Activated CD4-positive, alpha-beta T cell treated with anti-CD3 and anti-CD28 coated beads, Interleukin-2, amount 10 ng/mL, durations not matched to agents 24 days and 14 days (primary cell): Measurements from ENCODE around the gene EXOC3L1. TPM values are rescaled to one million over a fixed set of nuclear protein-coding genes. Genes with fewer than 3 reads are reported as not detected.

Experiments
- DNase-seq: peaks from one replicate; pipeline ENCODE4 v3.0.0; 2022
- H3K27ac Mint-ChIP-seq: one replicate; pipeline ENCODE4 v1.8.0; 2022; ENCODE audit warnings: mild to moderate bottlenecking, mixed read lengths
- H3K27me3 Mint-ChIP-seq: one replicate; pipeline ENCODE4 v1.8.0; 2022; ENCODE audit warnings: mixed read lengths
- H3K36me3 Mint-ChIP-seq: one replicate; pipeline ENCODE4 v1.8.0; 2022; ENCODE audit warnings: low read depth, mild to moderate bottlenecking, mixed read lengths
- H3K4me1 Mint-ChIP-seq: one replicate; pipeline ENCODE4 v1.8.0; 2021; ENCODE audit warnings: mixed read lengths
- H3K4me3 Mint-ChIP-seq: one replicate; pipeline ENCODE4 v1.8.0; 2022; ENCODE audit warnings: mild to moderate bottlenecking, moderate library complexity, mixed read lengths
- H3K9me3 Mint-ChIP-seq: one replicate; pipeline ENCODE4 v1.8.0; 2021; ENCODE audit warnings: mixed read lengths
- intact Hi-C: fragments of 100-400 bp; cut with micrococcal nuclease; formaldehyde crosslinking; loops from one replicate; pipeline ENCODE4 v1.15.1; 2023
- total RNA-seq: library from RNA; stranded (reverse); gene quantifications from 2 replicates; pipeline ENCODE4 v1.2.3, GENCODE V29; 2022

The EXOC3L1 gene
- total RNA-seq, 1 donor from 2014 or later: 0.12 TPM

GRCh38 chr16:67228034-67228785 lies 38.3 kb upstream of the EXOC3L1 start:
- no peaks in the 10 kb centered on the region for H3K27me3 Mint-ChIP-seq
- intact Hi-C loops: loop anchor here (2.0 kb wide), 1 partner anchor 433 kb away; the partner anchor contains the start of genes ACD and PARD6A
- H3K4me1 Mint-ChIP-seq: peaks cover 41% of the 10 kb centered on the region
- H3K9me3 Mint-ChIP-seq: no peaks in the 10 kb centered on the region
- peak overlapping the region; percentile 98 for H3K27ac Mint-ChIP-seq
- peaks cover 51% of the 10 kb centered on the region for H3K36me3 Mint-ChIP-seq
- H3K4me3 Mint-ChIP-seq: peak overlapping the region; percentile 98
- DNase-seq: no peak

GRCh38 chr16:67227567-67227921 lies 37.6 kb upstream of the EXOC3L1 start:
- Mint-ChIP-seq H3K36me3 (peaks cover 49% of the 10 kb centered on the region), H3K4me1 (peaks cover 43% of the 10 kb centered on the region), H3K27ac (peak overlapping the region; percentile 98), H3K27me3 (no peaks in the 10 kb centered on the region), H3K9me3 (no peaks in the 10 kb centered on the region), H3K4me3 (peak overlapping the region; percentile 98)
- no peak for DNase-seq
- intact Hi-C loops: loop anchor here (1.0 kb wide), 2 partner anchors 9 to 17 kb away; no protein-coding TSS in a partner anchor

GRCh38 chr16:67226804-67227566 lies 37.0 kb upstream of the EXOC3L1 start, which contains the start of gene TMEM208:
Gene TMEM208, plus strand, starts transcription at chr16:67227130. Its CDS starts 89 bp downstream, at chr16:67227219.
- H3K27ac Mint-ChIP-seq: peak within 1 kb of the TSS; percentile 98
- intact Hi-C loops: loop anchor here (1.0 kb wide), 3 partner anchors 9 to 35 kb away; partner anchors contain the start of gene E2F4
- no peaks in the 10 kb centered on the region for H3K9me3 Mint-ChIP-seq
- no peaks in the 10 kb centered on the region for H3K27me3 Mint-ChIP-seq
- peak within 1 kb of the TSS; percentile 98 for H3K4me3 Mint-ChIP-seq
- peaks cover 43% of the 10 kb centered on the region for H3K4me1 Mint-ChIP-seq
- peaks cover 47% of the 10 kb centered on the region for H3K36me3 Mint-ChIP-seq
- DNase-seq: peak; percentile 100

- Mint-ChIP-seq H3K9me3 (no peaks in the 10 kb centered on the region), H3K4me1 (peaks cover 43% of the 10 kb centered on the region), H3K4me3 (peak overlapping the region; percentile 98), H3K27ac (peak overlapping the region; percentile 98), H3K36me3 (peaks cover 43% of the 10 kb centered on the region), H3K27me3 (no peaks in the 10 kb centered on the region)
- intact Hi-C loops: loop anchor here (1.0 kb wide), 1 partner anchor 34 kb away; the partner anchor contains the start of gene E2F4
- peak; percentile 69 for DNase-seq
Measured at GRCh38 chr16:67226295-67226803, 36.4 kb upstream of the EXOC3L1 start.

- Mint-ChIP-seq H3K36me3 (peaks cover 20% of the 10 kb centered on the region), H3K4me3 (no peak overlapping the region), H3K4me1 (peaks cover 43% of the 10 kb centered on the region), H3K27me3 (no peaks in the 10 kb centered on the region), H3K27ac (peak overlapping the region; percentile 35), H3K9me3 (no peaks in the 10 kb centered on the region)
- DNase-seq: no peak
- intact Hi-C loops: no loop called here
Measured at GRCh38 chr16:67223992-67224391, 34.1 kb upstream of the EXOC3L1 start.

GRCh38 chr16:67216612-67217490 lies 26.9 kb upstream of the EXOC3L1 start:
- no peaks in the 10 kb centered on the region for H3K36me3 Mint-ChIP-seq
- H3K9me3 Mint-ChIP-seq: no peaks in the 10 kb centered on the region
- H3K27me3 Mint-ChIP-seq: no peaks in the 10 kb centered on the region
- intact Hi-C loops: no loop called here
- peaks cover 8% of the 10 kb centered on the region for H3K4me1 Mint-ChIP-seq
- DNase-seq: no peak
- no peak overlapping the region for H3K27ac Mint-ChIP-seq
- no peak overlapping the region for H3K4me3 Mint-ChIP-seq

GRCh38 chr16:67215706-67216105 lies 25.8 kb upstream of the EXOC3L1 start:
- no peak for DNase-seq
- H3K4me3 Mint-ChIP-seq: no peak overlapping the region
- H3K27me3 Mint-ChIP-seq: no peaks in the 10 kb centered on the region
- no peak overlapping the region for H3K27ac Mint-ChIP-seq
- intact Hi-C loops: no loop called here
- no peaks in the 10 kb centered on the region for H3K9me3 Mint-ChIP-seq
- H3K36me3 Mint-ChIP-seq: no peaks in the 10 kb centered on the region
- H3K4me1 Mint-ChIP-seq: peaks cover 8% of the 10 kb centered on the region

- no peak overlapping the region for H3K4me3 Mint-ChIP-seq
- H3K27ac Mint-ChIP-seq: no peak overlapping the region
- H3K27me3 Mint-ChIP-seq: no peaks in the 10 kb centered on the region
- H3K9me3 Mint-ChIP-seq: no peaks in the 10 kb centered on the region
- DNase-seq: no peak
- intact Hi-C loops: no loop called here
- H3K36me3 Mint-ChIP-seq: no peaks in the 10 kb centered on the region
- peaks cover 8% of the 10 kb centered on the region for H3K4me1 Mint-ChIP-seq
Measured at GRCh38 chr16:67213197-67214019, 23.5 kb upstream of the EXOC3L1 start.

- intact Hi-C loops: no loop called here
- no peak overlapping the region for H3K4me3 Mint-ChIP-seq
- DNase-seq: no peak
- peaks cover 7% of the 10 kb centered on the region for H3K4me1 Mint-ChIP-seq
- no peak overlapping the region for H3K27ac Mint-ChIP-seq
- H3K36me3 Mint-ChIP-seq: no peaks in the 10 kb centered on the region
- H3K9me3 Mint-ChIP-seq: no peaks in the 10 kb centered on the region
- H3K27me3 Mint-ChIP-seq: no peaks in the 10 kb centered on the region
Measured at GRCh38 chr16:67212766-67213165, 22.8 kb upstream of the EXOC3L1 start.

GRCh38 chr16:67211674-67212073 lies 21.7 kb upstream of the EXOC3L1 start:
- Mint-ChIP-seq H3K4me1 (peaks cover 2% of the 10 kb centered on the region), H3K4me3 (no peak overlapping the region), H3K36me3 (no peaks in the 10 kb centered on the region), H3K27me3 (no peaks in the 10 kb centered on the region), H3K27ac (no peak overlapping the region), H3K9me3 (no peaks in the 10 kb centered on the region)
- intact Hi-C loops: no loop called here
- no peak for DNase-seq

GRCh38 chr16:67210069-67210937 lies 20.4 kb upstream of the EXOC3L1 start:
- peak overlapping the region; percentile 20 for H3K27ac Mint-ChIP-seq
- H3K36me3 Mint-ChIP-seq: peaks cover 4% of the 10 kb centered on the region
- no peak overlapping the region for H3K4me3 Mint-ChIP-seq
- H3K27me3 Mint-ChIP-seq: no peaks in the 10 kb centered on the region
- no peak for DNase-seq
- H3K4me1 Mint-ChIP-seq: no peaks in the 10 kb centered on the region
- intact Hi-C loops: no loop called here
- no peaks in the 10 kb centered on the region for H3K9me3 Mint-ChIP-seq

GRCh38 chr16:67209565-67209964 lies 19.6 kb upstream of the EXOC3L1 start:
- intact Hi-C loops: no loop called here
- H3K36me3 Mint-ChIP-seq: peaks cover 4% of the 10 kb centered on the region
- H3K4me1 Mint-ChIP-seq: no peaks in the 10 kb centered on the region
- no peak overlapping the region for H3K27ac Mint-ChIP-seq
- no peaks in the 10 kb centered on the region for H3K9me3 Mint-ChIP-seq
- DNase-seq: no peak
- no peaks in the 10 kb centered on the region for H3K27me3 Mint-ChIP-seq
- H3K4me3 Mint-ChIP-seq: no peak overlapping the region
